Measurements from ENCODE around the gene MACC1. TPM values are rescaled to one million over a fixed set of nuclear protein-coding genes. Genes with fewer than 3 reads are reported as not detected.

Gene MACC1
- total and polyA plus RNA-seq, 10 of the 15 experiments (the other 5 are each of a cell fraction or from before 2014, with no cell fraction given), result 6.0 to 61.1 (median 12.7) TPM

DNA sequence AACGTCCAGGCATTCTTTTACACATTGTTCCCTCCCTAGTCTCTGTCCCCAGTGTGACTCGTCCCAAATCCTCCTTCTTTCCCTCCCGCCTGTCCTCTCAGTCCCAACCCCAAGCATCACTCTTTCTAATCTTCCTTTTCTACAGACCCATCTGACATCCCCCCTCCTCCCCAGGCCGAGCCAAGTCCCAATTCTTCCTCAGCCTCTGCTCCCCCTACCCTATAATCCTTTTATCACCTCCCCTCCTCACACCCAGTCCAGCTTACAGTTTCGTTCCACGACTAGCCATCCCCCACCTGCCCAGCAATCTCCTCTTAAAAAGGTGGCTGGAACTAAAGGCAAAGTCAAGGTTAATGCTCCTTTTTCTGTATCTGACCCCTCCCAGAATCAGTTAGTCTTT, 95.1 kb downstream of the MACC1 start (continued):
- TF ChIP-seq, protein P1, sequence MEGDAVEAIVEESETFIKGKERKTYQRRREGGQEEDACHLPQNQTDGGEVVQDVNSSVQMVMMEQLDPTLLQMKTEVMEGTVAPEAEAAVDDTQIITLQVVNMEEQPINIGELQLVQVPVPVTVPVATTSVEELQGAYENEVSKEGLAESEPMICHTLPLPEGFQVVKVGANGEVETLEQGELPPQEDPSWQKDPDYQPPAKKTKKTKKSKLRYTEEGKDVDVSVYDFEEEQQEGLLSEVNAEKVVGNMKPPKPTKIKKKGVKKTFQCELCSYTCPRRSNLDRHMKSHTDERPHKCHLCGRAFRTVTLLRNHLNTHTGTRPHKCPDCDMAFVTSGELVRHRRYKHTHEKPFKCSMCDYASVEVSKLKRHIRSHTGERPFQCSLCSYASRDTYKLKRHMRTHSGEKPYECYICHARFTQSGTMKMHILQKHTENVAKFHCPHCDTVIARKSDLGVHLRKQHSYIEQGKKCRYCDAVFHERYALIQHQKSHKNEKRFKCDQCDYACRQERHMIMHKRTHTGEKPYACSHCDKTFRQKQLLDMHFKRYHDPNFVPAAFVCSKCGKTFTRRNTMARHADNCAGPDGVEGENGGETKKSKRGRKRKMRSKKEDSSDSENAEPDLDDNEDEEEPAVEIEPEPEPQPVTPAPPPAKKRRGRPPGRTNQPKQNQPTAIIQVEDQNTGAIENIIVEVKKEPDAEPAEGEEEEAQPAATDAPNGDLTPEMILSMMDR (IDR thresholded peaks at IDR 0.05 in 2 of 3, conservative IDR thresholded peaks at IDR 0.05 in 1 of 3; ENCODE audit: control insufficient read depth in 2 of 3, extremely low read depth in 1 of 3, insufficient read depth in 1 of 3, low read depth in 3 of 3, low read length in 3 of 3), result no peak
- TF ChIP-seq EP300 (IDR thresholded peaks at IDR 0.05; ENCODE audit: borderline replicate concordance in 1 of 2, control insufficient read depth in 1 of 2, low read depth in 2 of 2, low read length in 2 of 2) (no peak), HDAC6 (IDR thresholded peaks at IDR 0.05; ENCODE audit: unreplicated experiment) (no peak), KAT2A (conservative IDR thresholded peaks at IDR 0.05; ENCODE audit: control insufficient read depth, low read depth, low read length) (no peak), KDM1A (IDR thresholded peaks at IDR 0.05; ENCODE audit: borderline replicate concordance) (no peak), SMC3 (IDR thresholded peaks at IDR 0.05; ENCODE audit: borderline replicate concordance, low read length) (no peak), SREBF2 (IDR thresholded peaks at IDR 0.05; ENCODE audit: low read length) (no peak), NFIC (IDR thresholded peaks at IDR 0.05; ENCODE audit: low read depth, low read length) (no peak)
- TF ChIP-seq, protein P2, sequence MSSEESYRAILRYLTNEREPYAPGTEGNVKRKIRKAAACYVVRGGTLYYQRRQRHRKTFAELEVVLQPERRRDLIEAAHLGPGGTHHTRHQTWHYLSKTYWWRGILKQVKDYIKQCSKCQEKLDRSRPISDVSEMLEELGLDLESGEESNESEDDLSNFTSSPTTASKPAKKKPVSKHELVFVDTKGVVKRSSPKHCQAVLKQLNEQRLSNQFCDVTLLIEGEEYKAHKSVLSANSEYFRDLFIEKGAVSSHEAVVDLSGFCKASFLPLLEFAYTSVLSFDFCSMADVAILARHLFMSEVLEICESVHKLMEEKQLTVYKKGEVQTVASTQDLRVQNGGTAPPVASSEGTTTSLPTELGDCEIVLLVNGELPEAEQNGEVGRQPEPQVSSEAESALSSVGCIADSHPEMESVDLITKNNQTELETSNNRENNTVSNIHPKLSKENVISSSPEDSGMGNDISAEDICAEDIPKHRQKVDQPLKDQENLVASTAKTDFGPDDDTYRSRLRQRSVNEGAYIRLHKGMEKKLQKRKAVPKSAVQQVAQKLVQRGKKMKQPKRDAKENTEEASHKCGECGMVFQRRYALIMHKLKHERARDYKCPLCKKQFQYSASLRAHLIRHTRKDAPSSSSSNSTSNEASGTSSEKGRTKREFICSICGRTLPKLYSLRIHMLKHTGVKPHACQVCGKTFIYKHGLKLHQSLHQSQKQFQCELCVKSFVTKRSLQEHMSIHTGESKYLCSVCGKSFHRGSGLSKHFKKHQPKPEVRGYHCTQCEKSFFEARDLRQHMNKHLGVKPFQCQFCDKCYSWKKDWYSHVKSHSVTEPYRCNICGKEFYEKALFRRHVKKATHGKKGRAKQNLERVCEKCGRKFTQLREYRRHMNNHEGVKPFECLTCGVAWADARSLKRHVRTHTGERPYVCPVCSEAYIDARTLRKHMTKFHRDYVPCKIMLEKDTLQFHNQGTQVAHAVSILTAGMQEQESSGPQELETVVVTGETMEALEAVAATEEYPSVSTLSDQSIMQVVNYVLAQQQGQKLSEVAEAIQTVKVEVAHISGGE (CRISPR knock-in tag; IDR thresholded peaks at IDR 0.05), result no peak
- TF ChIP-seq, protein P3, sequence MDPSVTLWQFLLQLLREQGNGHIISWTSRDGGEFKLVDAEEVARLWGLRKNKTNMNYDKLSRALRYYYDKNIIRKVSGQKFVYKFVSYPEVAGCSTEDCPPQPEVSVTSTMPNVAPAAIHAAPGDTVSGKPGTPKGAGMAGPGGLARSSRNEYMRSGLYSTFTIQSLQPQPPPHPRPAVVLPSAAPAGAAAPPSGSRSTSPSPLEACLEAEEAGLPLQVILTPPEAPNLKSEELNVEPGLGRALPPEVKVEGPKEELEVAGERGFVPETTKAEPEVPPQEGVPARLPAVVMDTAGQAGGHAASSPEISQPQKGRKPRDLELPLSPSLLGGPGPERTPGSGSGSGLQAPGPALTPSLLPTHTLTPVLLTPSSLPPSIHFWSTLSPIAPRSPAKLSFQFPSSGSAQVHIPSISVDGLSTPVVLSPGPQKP (IDR thresholded peaks at IDR 0.05; ENCODE audit: low read depth, low read length), result no peak
- TF ChIP-seq, protein P4, sequence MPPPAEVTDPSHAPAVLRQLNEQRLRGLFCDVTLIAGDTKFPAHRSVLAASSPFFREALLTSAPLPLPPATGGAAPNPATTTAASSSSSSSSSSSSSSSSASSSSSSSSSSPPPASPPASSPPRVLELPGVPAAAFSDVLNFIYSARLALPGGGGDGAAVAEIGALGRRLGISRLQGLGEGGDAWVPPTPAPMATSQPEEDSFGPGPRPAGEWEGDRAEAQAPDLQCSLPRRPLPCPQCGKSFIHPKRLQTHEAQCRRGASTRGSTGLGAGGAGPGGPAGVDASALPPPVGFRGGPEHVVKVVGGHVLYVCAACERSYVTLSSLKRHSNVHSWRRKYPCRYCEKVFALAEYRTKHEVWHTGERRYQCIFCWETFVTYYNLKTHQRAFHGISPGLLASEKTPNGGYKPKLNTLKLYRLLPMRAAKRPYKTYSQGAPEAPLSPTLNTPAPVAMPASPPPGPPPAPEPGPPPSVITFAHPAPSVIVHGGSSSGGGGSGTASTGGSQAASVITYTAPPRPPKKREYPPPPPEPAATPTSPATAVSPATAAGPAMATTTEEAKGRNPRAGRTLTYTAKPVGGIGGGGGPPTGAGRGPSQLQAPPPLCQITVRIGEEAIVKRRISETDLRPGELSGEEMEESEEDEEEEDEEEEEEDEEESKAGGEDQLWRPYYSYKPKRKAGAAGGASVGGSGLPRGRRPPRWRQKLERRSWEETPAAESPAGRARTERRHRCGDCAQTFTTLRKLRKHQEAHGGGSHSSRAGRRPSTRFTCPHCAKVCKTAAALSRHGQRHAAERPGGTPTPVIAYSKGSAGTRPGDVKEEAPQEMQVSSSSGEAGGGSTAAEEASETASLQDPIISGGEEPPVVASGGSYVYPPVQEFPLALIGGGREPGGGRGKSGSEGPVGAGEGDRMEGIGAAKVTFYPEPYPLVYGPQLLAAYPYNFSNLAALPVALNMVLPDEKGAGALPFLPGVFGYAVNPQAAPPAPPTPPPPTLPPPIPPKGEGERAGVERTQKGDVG (CRISPR knock-in tag; IDR thresholded peaks at IDR 0.05), result no peak

Data from GM12878 (cell line).